Measurements from ENCODE around the gene EXD3. TPM values are rescaled to one million over a fixed set of nuclear protein-coding genes. Genes with fewer than 3 reads are reported as not detected.

The EXD3 gene
- total and polyA plus RNA-seq, 9 of the 15 experiments (the other 6 are each of a cell fraction or from before 2014, with no cell fraction given) = 0.29 to 12.5 (median 3.9) TPM

DNA sequence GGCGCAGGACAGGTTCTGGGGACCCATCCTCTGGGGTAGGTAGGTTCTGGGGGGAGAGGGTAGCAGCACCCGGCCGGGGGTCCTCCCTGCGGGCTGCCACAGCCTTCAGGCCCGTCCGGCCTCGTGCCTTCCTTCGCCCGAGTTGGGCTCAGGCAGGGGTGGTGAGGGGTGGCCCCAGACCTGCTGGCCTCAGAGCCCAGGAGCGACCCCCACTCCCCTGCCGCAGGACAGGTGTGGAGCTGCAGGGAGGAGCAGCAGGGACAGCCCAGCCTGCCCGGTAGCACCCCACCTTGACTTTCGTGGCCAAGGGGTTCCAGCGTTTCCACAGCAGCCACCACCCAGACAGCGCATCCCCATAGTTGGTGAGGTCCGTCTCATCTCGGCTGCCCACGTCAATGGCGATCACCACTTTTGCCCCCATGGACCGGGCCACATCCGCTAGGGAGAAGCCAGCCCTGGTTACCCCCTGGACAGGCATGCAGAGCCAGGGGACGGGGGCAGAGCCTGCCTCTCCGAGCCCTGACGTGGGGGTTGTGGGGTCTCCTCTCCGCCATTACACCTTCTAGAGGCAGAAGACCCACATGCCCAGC, 39.5 kb upstream of the EXD3 start (continued):
- TF ChIP-seq, protein P1, sequence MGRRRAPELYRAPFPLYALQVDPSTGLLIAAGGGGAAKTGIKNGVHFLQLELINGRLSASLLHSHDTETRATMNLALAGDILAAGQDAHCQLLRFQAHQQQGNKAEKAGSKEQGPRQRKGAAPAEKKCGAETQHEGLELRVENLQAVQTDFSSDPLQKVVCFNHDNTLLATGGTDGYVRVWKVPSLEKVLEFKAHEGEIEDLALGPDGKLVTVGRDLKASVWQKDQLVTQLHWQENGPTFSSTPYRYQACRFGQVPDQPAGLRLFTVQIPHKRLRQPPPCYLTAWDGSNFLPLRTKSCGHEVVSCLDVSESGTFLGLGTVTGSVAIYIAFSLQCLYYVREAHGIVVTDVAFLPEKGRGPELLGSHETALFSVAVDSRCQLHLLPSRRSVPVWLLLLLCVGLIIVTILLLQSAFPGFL (CRISPR knock-in tag; IDR thresholded peaks at IDR 0.05) = no peak

GRCh38 chr9:137461663-137462395, 38.9 kb upstream of the EXD3 start:
- peak overlapping the region; percentile 86 for H2AFZ ChIP-seq (ENCODE audit: low read depth, low read length)
- FAIRE-seq (peak; percentile 99), ATAC-seq (peak; percentile 96), DNase-seq (ENCODE audit: extremely low read depth in 1 of 4, low spot score in 3 of 4) (peak; percentile 92 to 95 (median 94))
- no peaks in the 10 kb centered on the region for H3K9me3 ChIP-seq (replicated peaks; ENCODE audit: control insufficient read depth, insufficient read depth, low read depth, low read length)
- H3K79me2 ChIP-seq (ENCODE audit: control insufficient read depth, insufficient read depth, low read length) = peaks cover 12% of the 10 kb centered on the region
- peak overlapping the region; percentile 75 for H3K4me2 ChIP-seq (ENCODE audit: insufficient read depth, low read length)
- no peaks in the 10 kb centered on the region for H3K9me1 ChIP-seq (ENCODE audit: control insufficient read depth, insufficient read depth, low read length)
- in situ Hi-C loops (cut with MboI) = no loop called here
- ChIA-PET CTCF (ENCODE audit: low intra/inter-chr PET ratio) (no interaction called here), POLR2A (interaction anchor here (0.6 to 1.5 kb wide), 4 partner anchors 9 to 756 kb away, joined by 3 to 6 read pairs (median 4); no protein-coding TSS in a partner anchor)
- intact Hi-C loops (cut with micrococcal nuclease) = loop anchor here (2.0 kb wide), 1 partner anchor 31 kb away; no protein-coding TSS in a partner anchor
- no peaks in the 10 kb centered on the region for H4K20me1 ChIP-seq (replicated peaks; ENCODE audit: control insufficient read depth, insufficient read depth, low read length)
- H3K9ac ChIP-seq (ENCODE audit: insufficient read depth in 1 of 2, low read depth in 2 of 2, low read length in 2 of 2) = peak overlapping the region in 1 of 2 experiments; percentile 97; a peak in 2 of 4 replicates
- whole genome bisulfite sequencing (ENCODE audit: insufficient coverage, low coverage, missing lambda C conversion rate) = 4% methylated on average over 31 of the region's 52 CpGs
- peaks cover 12% of the 10 kb centered on the region; the same call in 1 of the 3 replicates for H3K36me3 ChIP-seq (ENCODE audit: control insufficient read depth, insufficient read depth, low read length)
- no TSS peak for BruUV-seq (replicated peaks)
- H3K27ac ChIP-seq (ENCODE audit: extremely low read depth, low read depth, low read length) = no peak overlapping the region
- H3K4me3 ChIP-seq = peak overlapping the region; percentile 32
- peaks cover 17 to 95% of the 10 kb centered on the region in 2 experiments for H3K4me1 ChIP-seq (replicated peaks in 1 of 2; ENCODE audit: control insufficient read depth in 2 of 2, insufficient read depth in 2 of 2, low read length in 2 of 2)
- H3K27me3 ChIP-seq (ENCODE audit: control insufficient read depth in 2 of 2, insufficient read depth in 2 of 2, low read length in 2 of 2) = no peaks in the 10 kb centered on the region
- TF ChIP-seq, protein P2, sequence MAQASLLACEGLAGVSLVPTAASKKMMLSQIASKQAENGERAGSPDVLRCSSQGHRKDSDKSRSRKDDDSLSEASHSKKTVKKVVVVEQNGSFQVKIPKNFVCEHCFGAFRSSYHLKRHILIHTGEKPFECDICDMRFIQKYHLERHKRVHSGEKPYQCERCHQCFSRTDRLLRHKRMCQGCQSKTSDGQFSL (CRISPR knock-in tag; IDR thresholded peaks at IDR 0.05) = peak; percentile 66
- TF ChIP-seq, protein P2 (tag; IDR thresholded peaks at IDR 0.05) = no peak
- TF ChIP-seq MED1 (CRISPR knock-in tag; IDR thresholded peaks at IDR 0.05; ENCODE audit: borderline replicate concordance) (0 out of 2 replicates have a peak, but pooled peaks have one; percentile 53), SOX6 (IDR thresholded peaks at IDR 0.05) (0 out of 2 replicates have a peak, but pooled peaks have one; percentile 20), RERE (CRISPR knock-in tag; IDR thresholded peaks at IDR 0.05; ENCODE audit: borderline replicate concordance) (no peak), SRF (CRISPR knock-in tag; IDR thresholded peaks at IDR 0.05) (peak in 1 of 2 experiments; percentile 96; a peak in 1 of 4 replicates), EGR1 (conservative IDR thresholded peaks at IDR 0.05) (peak; percentile 75), SP1 (CRISPR knock-in tag; IDR thresholded peaks at IDR 0.05) (peak; percentile 93), POLR2A (conservative IDR thresholded peaks at IDR 0.05) (0 out of 2 replicates have a peak, but pooled peaks have one; percentile 45), MAZ (CRISPR knock-in tag; conservative IDR thresholded peaks at IDR 0.05 in 1 of 2, IDR thresholded peaks at IDR 0.05 in 1 of 2) (peak; percentile 30 to 63; a peak in 2 of 4 replicates)
